GM23338 (cell line): Measurements from ENCODE around the gene ADGRF3. TPM values are rescaled to one million over a fixed set of nuclear protein-coding genes. Genes with fewer than 3 reads are reported as not detected.

Experiments
- ATAC-seq: fragments of 200-7000 bp; cut with Tn5 transposase; 3 replicates; pipeline ENCODE4 v1.9.1; 2020
- DNase-seq: peaks from one replicate; pipeline ENCODE4 v3.0.0-alpha.2; 2015; ENCODE audit warnings: low spot score
- H2AFZ ChIP-seq: fragments of 200-600 bp; sonication (generic); 2 replicates; pipeline ENCODE4 v1.8.0; 2016; ENCODE audit warnings: antibody characterized with exemption, mild to moderate bottlenecking, moderate library complexity
- H3F3A ChIP-seq: fragments of 200-600 bp; sonication (generic); replicated peaks from 2 replicates; pipeline ENCODE4 v1.8.0; 2017; ENCODE audit warnings: antibody characterized with exemption, mixed run types, low read depth
- H3K27ac ChIP-seq: fragments of 200-600 bp; sonication (generic); 2 replicates; pipeline ENCODE4 v1.6.1; 2016; ENCODE audit warnings: low read depth
- H3K27me3 ChIP-seq: fragments of 200-600 bp; sonication (generic); 2 replicates; pipeline ENCODE4 v1.8.0; 2016; ENCODE audit warnings: mild to moderate bottlenecking, mixed run types, moderate library complexity; ENCODE audit not compliant: insufficient read depth
- H3K36me3 ChIP-seq: fragments of 200-600 bp; sonication (generic); 2 replicates; pipeline ENCODE4 v1.8.0; 2016; ENCODE audit warnings: mild to moderate bottlenecking; ENCODE audit not compliant: insufficient read depth
- H3K4me1 ChIP-seq: fragments of 200-600 bp; sonication (generic); 2 replicates; pipeline ENCODE4 v1.8.0; 2016; ENCODE audit warnings: mild to moderate bottlenecking, moderate library complexity; ENCODE audit not compliant: insufficient read depth
- H3K4me2 ChIP-seq: fragments of 200-600 bp; sonication (generic); 2 replicates; pipeline ENCODE4 v1.7.1; 2017; ENCODE audit warnings: mixed run types
- H3K4me3 ChIP-seq: fragments of 200-600 bp; sonication (generic); 2 replicates; pipeline ENCODE4 v1.6.1; 2016; ENCODE audit warnings: mixed run types
- H3K79me2 ChIP-seq: fragments of 200-600 bp; sonication (generic); replicated peaks from 2 replicates; pipeline ENCODE4 v1.8.0; 2017; ENCODE audit warnings: mild to moderate bottlenecking; ENCODE audit not compliant: insufficient read depth
- H3K9me2 ChIP-seq: fragments of 200-600 bp; sonication (generic); 2 replicates; pipeline ENCODE4 v1.8.0; 2017; ENCODE audit not compliant: insufficient read depth
- H4K20me1 ChIP-seq: fragments of 200-600 bp; sonication (generic); replicated peaks from 2 replicates; pipeline ENCODE4 v1.8.0; 2017; ENCODE audit warnings: mild to moderate bottlenecking; ENCODE audit not compliant: insufficient read depth
- H3K27ac Mint-ChIP-seq: 2 replicates; pipeline ENCODE4 v1.8.0; 2020; ENCODE audit warnings: inconsistent platforms, mild to moderate bottlenecking, moderate library complexity, mixed read lengths
- H3K27me3 Mint-ChIP-seq: 3 replicates; pipeline ENCODE4 v1.8.0; 2022; ENCODE audit warnings: low read depth, mild to moderate bottlenecking, moderate library complexity, mixed read lengths, inconsistent platforms; ENCODE audit not compliant: insufficient read depth, poor library complexity
- H3K36me3 Mint-ChIP-seq: 3 replicates; pipeline ENCODE4 v1.8.0; 2021; ENCODE audit warnings: low read depth, mild to moderate bottlenecking, inconsistent platforms, moderate library complexity, mixed read lengths
- H3K4me1 Mint-ChIP-seq: 3 replicates; pipeline ENCODE4 v1.8.0; 2020; ENCODE audit warnings: mild to moderate bottlenecking, inconsistent platforms, mixed read lengths
- H3K4me3 Mint-ChIP-seq: 3 replicates; pipeline ENCODE4 v1.8.0; 2021; ENCODE audit warnings: moderate library complexity, mild to moderate bottlenecking, inconsistent platforms, mixed read lengths
- H3K9me3 Mint-ChIP-seq: 3 replicates; pipeline ENCODE4 v1.8.0; 2020; ENCODE audit warnings: moderate library complexity, mild to moderate bottlenecking, inconsistent platforms, mixed read lengths
- CREB1 ChIP-seq: fragments of 250-450 bp; sonication (Bioruptor Pico); IDR thresholded peaks from 2 replicates; pipeline ENCODE4 v1.5.0; 2020; ENCODE audit warnings: low read depth, mild to moderate bottlenecking, moderate library complexity
- EZH2phosphoT487 ChIP-seq: fragments of 200-600 bp; sonication (generic); IDR thresholded peaks from one replicate; pipeline ENCODE4 v1.8.1; 2018; ENCODE audit warnings: antibody characterized with exemption; ENCODE audit not compliant: unreplicated experiment
- NANOG ChIP-seq: IDR thresholded peaks from 2 replicates; pipeline ENCODE4 v1.6.1; 2016; ENCODE audit warnings: antibody characterized with exemption, borderline replicate concordance
- STAT1 ChIP-seq: IDR thresholded peaks from one replicate; pipeline ENCODE4 v1.6.1; 2016; ENCODE audit warnings: antibody characterized with exemption; ENCODE audit not compliant: unreplicated experiment
- polyA plus RNA-seq: library from polyadenylated mRNA; unstranded; fragments of >200 nt; fragmentation: Nextera tagmentation; extraction: Ambion mirVana; gene quantifications from 2 replicates; pipeline ENCODE4 v1.2.1, GENCODE V29; 2016
- total RNA-seq: library from RNA; depleted of rRNA; stranded (reverse); fragments of >200 nt; shearing (Covaris generic); gene quantifications from 2 replicates; pipeline ENCODE4 v1.2.3, GENCODE V29; 2014
- TF ChIP-seq, protein P1 (sequence below): fragments of 250-450 bp; sonication (Bioruptor Pico); IDR thresholded peaks from 2 replicates; pipeline ENCODE4 v1.5.0; 2020; ENCODE audit warnings: mild to moderate bottlenecking, moderate library complexity

The ADGRF3 gene
- total and polyA plus RNA-seq, 2 experiments from 2014 or later: 0.38 to 0.39 TPM

DNA sequence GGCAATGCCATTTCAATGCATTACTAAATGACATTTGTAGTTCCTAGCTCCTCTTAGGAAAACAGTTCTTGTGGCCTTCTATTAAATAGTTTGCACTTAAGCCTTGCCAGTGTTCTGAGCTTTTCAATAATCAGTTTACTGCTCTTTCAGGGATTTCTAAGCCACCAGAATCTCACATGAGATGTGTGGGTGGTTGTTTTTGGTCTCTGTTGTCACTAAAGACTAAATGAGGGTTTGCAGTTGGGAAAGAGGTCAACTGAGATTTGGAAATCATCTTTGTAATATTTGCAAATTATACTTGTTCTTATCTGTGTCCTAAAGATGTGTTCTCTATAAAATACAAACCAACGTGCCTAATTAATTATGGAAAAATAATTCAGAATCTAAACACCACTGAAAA lies 56.6 kb downstream of the ADGRF3 start (continued):
- TF ChIP-seq, protein P1, sequence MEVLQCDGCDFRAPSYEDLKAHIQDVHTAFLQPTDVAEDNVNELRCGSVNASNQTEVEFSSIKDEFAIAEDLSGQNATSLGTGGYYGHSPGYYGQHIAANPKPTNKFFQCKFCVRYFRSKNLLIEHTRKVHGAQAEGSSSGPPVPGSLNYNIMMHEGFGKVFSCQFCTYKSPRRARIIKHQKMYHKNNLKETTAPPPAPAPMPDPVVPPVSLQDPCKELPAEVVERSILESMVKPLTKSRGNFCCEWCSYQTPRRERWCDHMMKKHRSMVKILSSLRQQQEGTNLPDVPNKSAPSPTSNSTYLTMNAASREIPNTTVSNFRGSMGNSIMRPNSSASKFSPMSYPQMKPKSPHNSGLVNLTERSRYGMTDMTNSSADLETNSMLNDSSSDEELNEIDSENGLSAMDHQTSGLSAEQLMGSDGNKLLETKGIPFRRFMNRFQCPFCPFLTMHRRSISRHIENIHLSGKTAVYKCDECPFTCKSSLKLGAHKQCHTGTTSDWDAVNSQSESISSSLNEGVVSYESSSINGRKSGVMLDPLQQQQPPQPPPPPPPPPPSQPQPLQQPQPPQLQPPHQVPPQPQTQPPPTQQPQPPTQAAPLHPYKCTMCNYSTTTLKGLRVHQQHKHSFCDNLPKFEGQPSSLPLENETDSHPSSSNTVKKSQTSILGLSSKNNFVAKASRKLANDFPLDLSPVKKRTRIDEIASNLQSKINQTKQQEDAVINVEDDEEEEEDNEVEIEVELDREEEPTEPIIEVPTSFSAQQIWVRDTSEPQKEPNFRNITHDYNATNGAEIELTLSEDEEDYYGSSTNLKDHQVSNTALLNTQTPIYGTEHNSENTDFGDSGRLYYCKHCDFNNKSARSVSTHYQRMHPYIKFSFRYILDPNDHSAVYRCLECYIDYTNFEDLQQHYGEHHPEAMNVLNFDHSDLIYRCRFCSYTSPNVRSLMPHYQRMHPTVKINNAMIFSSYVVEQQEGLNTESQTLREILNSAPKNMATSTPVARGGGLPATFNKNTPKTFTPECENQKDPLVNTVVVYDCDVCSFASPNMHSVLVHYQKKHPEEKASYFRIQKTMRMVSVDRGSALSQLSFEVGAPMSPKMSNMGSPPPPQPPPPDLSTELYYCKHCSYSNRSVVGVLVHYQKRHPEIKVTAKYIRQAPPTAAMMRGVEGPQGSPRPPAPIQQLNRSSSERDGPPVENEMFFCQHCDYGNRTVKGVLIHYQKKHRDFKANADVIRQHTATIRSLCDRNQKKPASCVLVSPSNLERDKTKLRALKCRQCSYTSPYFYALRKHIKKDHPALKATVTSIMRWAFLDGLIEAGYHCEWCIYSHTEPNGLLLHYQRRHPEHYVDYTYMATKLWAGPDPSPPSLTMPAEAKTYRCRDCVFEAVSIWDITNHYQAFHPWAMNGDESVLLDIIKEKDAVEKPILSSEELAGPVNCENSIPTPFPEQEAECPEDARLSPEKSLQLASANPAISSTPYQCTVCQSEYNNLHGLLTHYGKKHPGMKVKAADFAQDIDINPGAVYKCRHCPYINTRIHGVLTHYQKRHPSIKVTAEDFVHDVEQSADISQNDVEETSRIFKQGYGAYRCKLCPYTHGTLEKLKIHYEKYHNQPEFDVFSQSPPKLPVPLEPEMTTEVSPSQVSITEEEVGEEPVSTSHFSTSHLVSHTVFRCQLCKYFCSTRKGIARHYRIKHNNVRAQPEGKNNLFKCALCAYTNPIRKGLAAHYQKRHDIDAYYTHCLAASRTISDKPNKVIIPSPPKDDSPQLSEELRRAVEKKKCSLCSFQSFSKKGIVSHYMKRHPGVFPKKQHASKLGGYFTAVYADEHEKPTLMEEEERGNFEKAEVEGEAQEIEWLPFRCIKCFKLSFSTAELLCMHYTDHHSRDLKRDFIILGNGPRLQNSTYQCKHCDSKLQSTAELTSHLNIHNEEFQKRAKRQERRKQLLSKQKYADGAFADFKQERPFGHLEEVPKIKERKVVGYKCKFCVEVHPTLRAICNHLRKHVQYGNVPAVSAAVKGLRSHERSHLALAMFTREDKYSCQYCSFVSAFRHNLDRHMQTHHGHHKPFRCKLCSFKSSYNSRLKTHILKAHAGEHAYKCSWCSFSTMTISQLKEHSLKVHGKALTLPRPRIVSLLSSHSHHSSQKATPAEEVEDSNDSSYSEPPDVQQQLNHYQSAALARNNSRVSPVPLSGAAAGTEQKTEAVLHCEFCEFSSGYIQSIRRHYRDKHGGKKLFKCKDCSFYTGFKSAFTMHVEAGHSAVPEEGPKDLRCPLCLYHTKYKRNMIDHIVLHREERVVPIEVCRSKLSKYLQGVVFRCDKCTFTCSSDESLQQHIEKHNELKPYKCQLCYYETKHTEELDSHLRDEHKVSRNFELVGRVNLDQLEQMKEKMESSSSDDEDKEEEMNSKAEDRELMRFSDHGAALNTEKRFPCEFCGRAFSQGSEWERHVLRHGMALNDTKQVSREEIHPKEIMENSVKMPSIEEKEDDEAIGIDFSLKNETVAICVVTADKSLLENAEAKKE: no peak
- no peak for TF ChIP-seq CREB1 (CRISPR knock-in tag)
- no peak for TF ChIP-seq NANOG
- no peak for TF ChIP-seq STAT1

DNA sequence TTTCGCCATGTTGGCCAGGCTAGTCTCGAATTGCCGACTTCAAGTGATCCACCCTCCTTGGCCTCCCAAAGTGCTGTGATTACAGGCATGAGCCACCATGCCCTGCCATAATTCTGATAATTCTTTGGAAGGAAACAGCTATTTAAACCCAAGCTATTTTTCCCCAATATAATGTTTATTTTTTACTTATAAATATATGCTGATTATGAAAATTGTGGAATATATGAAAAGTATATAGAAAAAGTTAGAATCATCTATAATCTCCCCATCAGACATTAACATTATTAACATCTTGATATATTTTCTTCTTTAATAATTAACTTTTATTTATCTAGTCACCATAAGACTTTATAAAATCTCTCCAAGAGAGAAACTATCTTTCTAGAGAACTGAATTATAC lies 60.7 kb downstream of the ADGRF3 start:
- DNase-seq: no peak
- Histone ChIP-seq H3K4me2 (no peak overlapping the region), H4K20me1 (peaks cover 3% of the 10 kb centered on the region; the same call in 1 of the 2 replicates), H2AFZ (no peak overlapping the region), H3K4me1 (no peaks in the 10 kb centered on the region), H3K27me3 (no peaks in the 10 kb centered on the region), H3K27ac (no peak overlapping the region), H3K36me3 (peaks cover 14% of the 10 kb centered on the region), H3K9me2 (no peaks in the 10 kb centered on the region), H3K79me2 (no peaks in the 10 kb centered on the region), H3K4me3 (no peak overlapping the region), H3F3A (no peaks in the 10 kb centered on the region)
- H3K9me3 Mint-ChIP-seq: no peaks in the 10 kb centered on the region
- no peak overlapping the region for H3K27ac Mint-ChIP-seq
- TF ChIP-seq NANOG (no peak), EZH2phosphoT487 (no peak), CREB1 (CRISPR knock-in tag) (no peak)
- H3K4me1 Mint-ChIP-seq: no peaks in the 10 kb centered on the region
- no peak for ATAC-seq
- no peaks in the 10 kb centered on the region for H3K27me3 Mint-ChIP-seq
- no peak overlapping the region for H3K4me3 Mint-ChIP-seq
- peaks cover 48% of the 10 kb centered on the region; the same call in 2 of the 3 replicates for H3K36me3 Mint-ChIP-seq
